ENCODE measurements around the gene CALML3.

- TF ChIP-seq EZH2 (IDR thresholded peaks at IDR 0.05; ENCODE audit: low read length, missing control alignments) (no peak), CTCF (conservative IDR thresholded peaks at IDR 0.05 in 1 of 2, IDR thresholded peaks at IDR 0.05 in 1 of 2; ENCODE audit: low read depth in 1 of 2, low read length in 2 of 2) (no peak)
Observed at GRCh38 chr10:5481121-5481520, 43.6 kb upstream of the CALML3 start.
